GM12878 (cell line): ENCODE data around the gene ADARB1. TPM values are rescaled to one million over a fixed set of nuclear protein-coding genes. Genes with fewer than 3 reads are reported as not detected.
A peak's percentile ranks its signal among the peaks of the same experiment; 100 is the strongest.

Source experiments
- ATAC-seq: fragments of 200-7000 bp; cut with Tn5 transposase; 3 replicates; pipeline ENCODE4 v1.9.1; 2020; ENCODE audit warnings: mild to moderate bottlenecking, moderate library complexity
- BruUV-seq: library from RNA; stranded (reverse); fragments of 400-500 nt; replicated peaks from 2 replicates; lab custom pipeline; 2021; lab: Mats Ljungman, UMichigan
- CTCF ChIA-PET: fragments of 300-600 bp; sonication (Branson Sonifier 250); formaldehyde crosslinking; extraction: SDS; loops from one replicate; lab custom pipeline; 2021; ENCODE audit warnings: inconsistent platforms; lab: Yijun Ruan, JAX
- POLR2A ChIA-PET: fragments of 350-600 bp; formaldehyde crosslinking; extraction: SDS; loops from one replicate; lab custom pipeline; 2021; ENCODE audit warnings: inconsistent platforms; lab: Charles Lee
- RAD21 ChIA-PET: fragments of 300-600 bp; sonication (Branson Sonifier 250); formaldehyde crosslinking; loops from one replicate; lab custom pipeline; 2023; ENCODE audit warnings: antibody characterized with exemption; ENCODE audit not compliant: unreplicated experiment; lab: Charles Lee
- SMC1A ChIA-PET: fragments of 300-600 bp; sonication (Branson Sonifier 250); formaldehyde crosslinking; loops from one replicate; lab custom pipeline; 2023; ENCODE audit not compliant: unreplicated experiment, uncharacterized antibody; lab: Charles Lee
- DNase-seq: peaks from one replicate; pipeline ENCODE4 v3.0.0-alpha.2; 2011; ENCODE audit warnings: low read depth, low spot score
- FAIRE-seq: peaks from 3 replicates; lab custom pipeline; 2011; peaks lifted over from hg19 to GRCh38; lab: Jason Lieb, UNC
- H2AFZ ChIP-seq: 2 replicates; pipeline ENCODE4 v1.6.0; 2011; ENCODE audit warnings: low read depth, low read length, control low read depth; ENCODE audit not compliant: control insufficient read depth
- H3K27ac ChIP-seq: 2 replicates; pipeline ENCODE4 v1.5.1; 2011; ENCODE audit warnings: control low read depth; ENCODE audit not compliant: control insufficient read depth, insufficient read depth
- H3K27me3 ChIP-seq, 2 experiments: replicated peaks in 1 of 2; 2 replicates each; pipeline versions ENCODE4 v1.6.0 to v1.6.1; 2011; ENCODE audit warnings: low read length in 1 of 2; ENCODE audit not compliant: control insufficient read depth in 2 of 2, insufficient read depth in 2 of 2
- H3K36me3 ChIP-seq, 2 experiments: 2 replicates each; pipeline ENCODE4 v1.5.1; 2011; ENCODE audit warnings: low read length in 1 of 2; ENCODE audit not compliant: control insufficient read depth in 2 of 2, insufficient read depth in 2 of 2
- H3K4me1 ChIP-seq: 2 replicates; pipeline ENCODE4 v1.6.1; 2011; ENCODE audit warnings: mild to moderate bottlenecking, low read length, moderate library complexity, mixed read lengths; ENCODE audit not compliant: control insufficient read depth, insufficient read depth
- H3K4me2 ChIP-seq: 2 replicates; pipeline ENCODE4 v1.6.0; 2011; ENCODE audit warnings: control low read depth; ENCODE audit not compliant: control insufficient read depth, insufficient read depth
- H3K4me3 ChIP-seq: fragments of 200-600 bp; sonication (generic); 2 replicates; pipeline ENCODE4 v1.5.1; 2016
- H3K79me2 ChIP-seq: 2 replicates; pipeline ENCODE4 v1.6.0; 2011; ENCODE audit warnings: low read length; ENCODE audit not compliant: control insufficient read depth, insufficient read depth
- H3K9ac ChIP-seq: 2 replicates; pipeline ENCODE4 v1.8.0; 2011; ENCODE audit warnings: low read length, control low read depth, mixed read lengths; ENCODE audit not compliant: control insufficient read depth, insufficient read depth
- H3K9me3 ChIP-seq: replicated peaks from 3 replicates; pipeline ENCODE4 v1.5.1; 2011; ENCODE audit warnings: mild to moderate bottlenecking, low read length; ENCODE audit not compliant: control insufficient read depth, insufficient read depth
- H4K20me1 ChIP-seq: 2 replicates; pipeline ENCODE4 v1.6.0; 2011; ENCODE audit not compliant: control insufficient read depth, insufficient read depth
- BMI1 ChIP-seq: fragments of 450-650 bp; IDR thresholded peaks from 2 replicates; pipeline ENCODE4 v1.6.1; 2016; ENCODE audit warnings: mild to moderate bottlenecking, moderate library complexity, borderline replicate concordance
- E4F1 ChIP-seq: fragments of 450-650 bp; IDR thresholded peaks from 2 replicates; pipeline ENCODE4 v1.6.1; 2018; ENCODE audit warnings: borderline replicate concordance, mild to moderate bottlenecking; ENCODE audit not compliant: partially characterized antibody
- EZH2 ChIP-seq: IDR thresholded peaks from 2 replicates; pipeline ENCODE4 v1.6.1; 2012; ENCODE audit warnings: low read depth, mild to moderate bottlenecking, control low read depth, inconsistent platforms, low read length, borderline replicate concordance; ENCODE audit not compliant: control insufficient read depth
- GABPA ChIP-seq: IDR thresholded peaks from 2 replicates; pipeline ENCODE4 v1.6.1; 2014; ENCODE audit warnings: antibody characterized with exemption, low read depth, mild to moderate bottlenecking, inconsistent platforms
- MEF2B ChIP-seq: fragments of 450-650 bp; IDR thresholded peaks from 2 replicates; pipeline ENCODE4 v1.6.1; 2018; ENCODE audit warnings: mild to moderate bottlenecking, moderate library complexity; ENCODE audit not compliant: partially characterized antibody, poor library complexity, severe bottlenecking
- NR2C2 ChIP-seq: IDR thresholded peaks from 2 replicates; pipeline ENCODE4 v1.6.1; 2011; ENCODE audit warnings: borderline replicate concordance, low read depth; ENCODE audit not compliant: control insufficient read depth, insufficient read length
- RAD21 ChIP-seq: IDR thresholded peaks from 2 replicates; pipeline ENCODE4 v1.6.1; 2011; ENCODE audit warnings: mild to moderate bottlenecking, low read depth, low read length, moderate library complexity; ENCODE audit not compliant: insufficient read depth
- SPI1 ChIP-seq: IDR thresholded peaks from 2 replicates; pipeline ENCODE4 v1.6.1; 2011; ENCODE audit warnings: low read depth, mild to moderate bottlenecking, low read length, moderate library complexity, borderline replicate concordance; ENCODE audit not compliant: insufficient read depth
- STAT1 ChIP-seq: fragments of 450-650 bp; conservative IDR thresholded peaks from 2 replicates; pipeline ENCODE4 v1.6.1; 2014; ENCODE audit warnings: antibody characterized with exemption, mild to moderate bottlenecking
- SUZ12 ChIP-seq: fragments of 200-600 bp; sonication (generic); IDR thresholded peaks from one replicate; pipeline ENCODE4 v1.6.1; 2018; ENCODE audit warnings: antibody characterized with exemption, mild to moderate bottlenecking; ENCODE audit not compliant: unreplicated experiment
- TCF12 ChIP-seq: IDR thresholded peaks from 2 replicates; pipeline ENCODE4 v1.6.1; 2011; ENCODE audit warnings: low read depth, mild to moderate bottlenecking, low read length
- WGBS: methylation state at CpG from one replicate; pipeline ENCODE4 v1.1.6; 2016; ENCODE audit warnings: low lambda C conversion rate; ENCODE audit not compliant: insufficient replicate concordance, insufficient coverage; ENCODE audit errors: missing lambda C conversion rate; 5-methylcytosine and 5-hydroxymethylcytosine counted together
- in situ Hi-C: fragments of 300-500 bp; cut with MboI; formaldehyde crosslinking; loops from 9 replicates; pipeline ENCODE4 v1.14.3; 2018; ENCODE audit warnings: mixed read lengths
- intact Hi-C: fragments of 100-400 bp; cut with micrococcal nuclease; formaldehyde crosslinking; loops from one replicate; pipeline ENCODE4 v1.14.2; 2022; ENCODE audit not compliant: unreplicated experiment
- polyA plus RNA-seq, 11 experiments: library from polyadenylated mRNA; depleted of rRNA in 4 of 11; unstranded in 6 of 11; stranded (reverse) in 5 of 11; fragments of >200 nt; fragmentation: Nextera tagmentation in 4 of 11; fragmentation: Illumina TruSeq in 1 of 11; extraction: Ambion mirVana in 4 of 11; extraction: Trizol in 1 of 11; gene quantifications; 1 replicate in 1 of 11; 2 replicates in 10 of 11; pipeline versions ENCODE4 v1.2.1 to v1.2.3, GENCODE V29; 2011 to 2016; ENCODE audit warnings: inconsistent platforms in 2 of 11, missing spikeins in 2 of 11, low read depth in 1 of 11
- total RNA-seq, 4 experiments: library from RNA; depleted of rRNA in 3 of 4; stranded (reverse); fragments of >200 nt in 3 of 4; fragmentation: Illumina TruSeq in 1 of 4; extraction: Trizol in 1 of 4; gene quantifications; 2 replicates each; pipeline versions ENCODE4 v1.2.1 to v1.2.3, GENCODE V29; 2013 to 2021

The ADARB1 gene
- total and polyA plus RNA-seq, 10 of the 15 experiments (the other 5 are each of a cell fraction or from before 2014, with no cell fraction given): 5.7 to 61.7 (median 25.3) TPM

- Histone ChIP-seq H3K4me1 (no peaks in the 10 kb centered on the region; the same call in 1 of the 2 replicates), H3K4me2 (no peak overlapping the region), H2AFZ (no peak overlapping the region), H3K27ac (no peak overlapping the region), H3K9ac (no peak overlapping the region), H3K36me3 (no peaks in the 10 kb centered on the region), H3K4me3 (no peak overlapping the region), H3K79me2 (no peaks in the 10 kb centered on the region)
- in situ Hi-C loops: no loop called here
- ChIA-PET POLR2A (interaction anchor here (1.0 kb wide), 1 partner anchor 11 kb away, joined by 4 read pairs; no protein-coding TSS in a partner anchor), RAD21 (interaction anchor here (12.2 kb wide), 1 partner anchor 39 kb away, joined by 134 read pairs; no protein-coding TSS in a partner anchor), SMC1A (interaction anchor here (2.3 kb wide), 1 partner anchor 37 kb away, joined by 9 read pairs; no protein-coding TSS in a partner anchor), CTCF (interaction anchor here (2.9 to 3.1 kb wide), 2 partner anchors 10 to 15 kb away, joined by 12 to 21 read pairs; no protein-coding TSS in a partner anchor)
- DNase-seq (no peak), ATAC-seq (no peak)
- TF ChIP-seq SPI1: peak; percentile 19; the same call in 1 of the 2 replicates
- no peak for TF ChIP-seq GABPA
- TF ChIP-seq, all 136 proteins: peak for 1
- 66% methylated on average over 4 of the region's 4 CpGs for WGBS
- intact Hi-C loops: no loop called here
- Histone ChIP-seq H3K9me3 (no peaks in the 10 kb centered on the region), H3K27me3 (peaks cover 0 to 11% of the 10 kb centered on the region in 2 experiments; a peak in 2 of 4 replicates), H4K20me1 (no peaks in the 10 kb centered on the region)
- BruUV-seq: no TSS peak
- FAIRE-seq: no peak
Measured at GRCh38 chr21:45088116-45088515, 13.7 kb downstream of the ADARB1 start.

GRCh38 chr21:45088729-45089128, 14.3 kb downstream of the ADARB1 start:
- ChIA-PET POLR2A (interaction anchor here (1.0 to 1.1 kb wide), 2 partner anchors 9 to 12 kb away, joined by 3 to 4 read pairs; no protein-coding TSS in a partner anchor), RAD21 (interaction anchor here (0.8 to 12.2 kb wide), 3 partner anchors 12 to 51 kb away, joined by 3 to 134 read pairs (median 4); no protein-coding TSS in a partner anchor), SMC1A (interaction anchor here (0.9 to 2.3 kb wide), 3 partner anchors 10 to 40 kb away, joined by 4 to 7 read pairs (median 6); no protein-coding TSS in a partner anchor), CTCF (interaction anchor here (0.6 to 3.1 kb wide), 7 partner anchors 9 to 52 kb away, joined by 3 to 22 read pairs (median 6); no protein-coding TSS in a partner anchor)
- Histone ChIP-seq H3K27me3 (peaks cover 0 to 12% of the 10 kb centered on the region in 2 experiments; a peak in 2 of 4 replicates), H3K79me2 (no peaks in the 10 kb centered on the region), H3K9ac (no peak overlapping the region), H3K27ac (no peak overlapping the region), H3K36me3 (no peaks in the 10 kb centered on the region), H2AFZ (no peak overlapping the region), H4K20me1 (no peaks in the 10 kb centered on the region), H3K4me3 (no peak overlapping the region), H3K9me3 (no peaks in the 10 kb centered on the region), H3K4me1 (no peaks in the 10 kb centered on the region; the same call in 1 of the 2 replicates), H3K4me2 (no peak overlapping the region)
- no TSS peak for BruUV-seq
- intact Hi-C loops (no loop called here), in situ Hi-C loops (no loop called here)
- DNase-seq (no peak), FAIRE-seq (no peak), ATAC-seq (no peak)
- 62% methylated on average over 8 of the region's 8 CpGs for WGBS
- TF ChIP-seq NR2C2 (no peak), SUZ12 (no peak), EZH2 (no peak), MEF2B (no peak), TCF12 (no peak), E4F1 (no peak), BMI1 (no peak), RAD21 (no peak), STAT1 (no peak)
